NCI-H526 (cell line): ENCODE measurements around the gene ZAP70.
A peak's percentile ranks its signal among the peaks of the same experiment; 100 is the strongest.

Experiments
- DNase-seq, 2 experiments: peaks; one replicate each; lab custom pipeline; 2025; lab: John Stamatoyannopoulos, UW

The ZAP70 gene

GRCh38 chr2:97752342-97753334 is 39.3 kb downstream of the ZAP70 start:
- no peak for DNase-seq

GRCh38 chr2:97754690-97755346 is 41.4 kb downstream of the ZAP70 start:
- no peak for DNase-seq

- DNase-seq = no peak
These were observed 42.1 kb downstream of the ZAP70 start for GRCh38 chr2:97755491-97755890.

- no peak for DNase-seq
These were observed 43.7 kb downstream of the ZAP70 start for GRCh38 chr2:97757062-97757461.

GRCh38 chr2:97758131-97758705 is 44.8 kb downstream of the ZAP70 start:
- no peak for DNase-seq

GRCh38 chr2:97759727-97760407 is 46.5 kb downstream of the ZAP70 start:
- DNase-seq = no peak

GRCh38 chr2:97760480-97761049 is 47.2 kb downstream of the ZAP70 start:
- no peak for DNase-seq

GRCh38 chr2:97761192-97761591 is 47.8 kb downstream of the ZAP70 start:
- no peak for DNase-seq

GRCh38 chr2:97763176-97763845 is 49.9 kb downstream of the ZAP70 start:
- no peak for DNase-seq

- DNase-seq = no peak
These were observed 51.3 kb downstream of the ZAP70 start for GRCh38 chr2:97764559-97765263.

- DNase-seq = no peak
These were observed 52.6 kb downstream of the ZAP70 start for GRCh38 chr2:97765933-97766332.

- DNase-seq = no peak
These were observed 53.2 kb downstream of the ZAP70 start for GRCh38 chr2:97766567-97766966.

- no peak for DNase-seq
These were observed 55.9 kb downstream of the ZAP70 start for GRCh38 chr2:97769308-97769707.

GRCh38 chr2:97769711-97770110 is 56.3 kb downstream of the ZAP70 start:
- DNase-seq = no peak

- no peak for DNase-seq
These were observed 57.1 kb downstream of the ZAP70 start for GRCh38 chr2:97770445-97770844.

- peak in 1 of 2 experiments; percentile 48 for DNase-seq
These were observed 61.0 kb downstream of the ZAP70 start for GRCh38 chr2:97774425-97774824.

- no peak for DNase-seq
These were observed 61.7 kb downstream of the ZAP70 start for GRCh38 chr2:97775074-97775473.

GRCh38 chr2:97779141-97779540 is 65.8 kb downstream of the ZAP70 start:
- no peak for DNase-seq

- no peak for DNase-seq
These were observed 68.6 kb downstream of the ZAP70 start for GRCh38 chr2:97781981-97782380.

- DNase-seq = no peak
These were observed 71.6 kb downstream of the ZAP70 start for GRCh38 chr2:97784953-97785352.

GRCh38 chr2:97785818-97786217 is 72.4 kb downstream of the ZAP70 start:
- no peak for DNase-seq
